ENCODE results near the gene WASHC3.
"Not testable (repeated sequence)": the region's sequence is repeated elsewhere in the genome, so short reads cannot be mapped to it uniquely, and the experiment has no call there.

Gene WASHC3

GRCh38 chr12:102061560-102062418 lies at the start of gene WASHC3:
Gene WASHC3 (minus strand): TSS chr12:102061991. CDS start chr12:102061962, 29 bp downstream.
- peak; percentile 74 for DNase-seq

- DNase-seq: no peak
Measured at GRCh38 chr12:102110782-102111181, 49.0 kb upstream of the WASHC3 start.

GRCh38 chr12:102107970-102108369 lies 46.2 kb upstream of the WASHC3 start:
- DNase-seq: no peak

- no peak for DNase-seq
Measured at GRCh38 chr12:102106905-102107304, 45.1 kb upstream of the WASHC3 start.

- no peak for DNase-seq
Measured at GRCh38 chr12:102096855-102097254, 35.1 kb upstream of the WASHC3 start.

- no peak for DNase-seq
Measured at GRCh38 chr12:102095677-102096263, 34.0 kb upstream of the WASHC3 start.

GRCh38 chr12:102093319-102093718 lies 31.5 kb upstream of the WASHC3 start:
- no peak for DNase-seq

GRCh38 chr12:102089228-102089835 lies 27.5 kb upstream of the WASHC3 start:
- not testable (repeated sequence) for DNase-seq

DNA sequence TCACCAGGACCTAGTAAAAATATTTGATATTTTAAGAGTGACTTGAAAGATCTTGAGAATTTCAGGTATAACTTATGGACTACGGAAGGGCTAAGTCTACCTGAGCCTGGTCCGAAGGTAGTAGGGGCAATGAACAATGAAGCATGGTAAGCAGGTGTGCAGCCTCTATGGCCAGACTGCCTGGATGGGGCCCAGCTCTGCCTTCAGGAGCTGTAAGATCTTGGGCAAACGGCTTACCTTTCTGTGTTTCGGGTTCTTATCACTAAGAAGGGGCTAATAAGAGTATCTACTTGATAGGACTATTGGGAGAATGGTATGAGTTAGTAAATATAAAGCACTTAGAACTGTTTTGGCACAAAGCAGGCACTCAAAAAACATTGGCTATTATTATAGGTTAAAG lies 19.1 kb upstream of the WASHC3 start:
- DNase-seq: no peak

GRCh38 chr12:102072092-102072491 lies 10.3 kb upstream of the WASHC3 start:
- DNase-seq: not testable (repeated sequence)

- no peak for DNase-seq
Measured at GRCh38 chr12:102069707-102070106, 7.9 kb upstream of the WASHC3 start.

- DNase-seq: no peak
Measured at GRCh38 chr12:102067574-102068258, 5.9 kb upstream of the WASHC3 start.

- DNase-seq: no peak
Measured at GRCh38 chr12:102064476-102064875, 2.7 kb upstream of the WASHC3 start.

- DNase-seq: no peak
Measured at GRCh38 chr12:102063069-102063468, 1.3 kb upstream of the WASHC3 start.

DNA sequence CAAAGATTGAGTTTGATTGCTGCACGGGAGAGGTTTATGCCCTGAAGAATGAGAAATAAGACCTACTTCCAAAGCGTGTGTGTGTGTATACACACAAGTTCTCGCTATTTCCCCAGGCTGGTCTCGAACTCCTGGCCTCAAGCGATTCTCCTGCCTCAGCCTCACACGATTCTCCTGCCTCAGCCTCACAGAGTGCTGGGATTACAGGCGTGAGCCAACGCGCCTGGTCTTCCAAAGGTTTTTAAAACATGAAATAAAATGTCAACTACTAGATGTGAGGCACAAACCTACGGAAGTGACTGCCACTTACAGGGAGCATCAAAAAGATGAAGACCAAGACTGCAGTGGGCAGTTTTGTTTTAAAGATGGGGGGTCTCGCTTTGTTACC lies 622 bp upstream of the WASHC3 start:
- no peak for DNase-seq

- DNase-seq: no peak
Measured at GRCh38 chr12:102061096-102061559, 663 bp downstream of the WASHC3 start.

DNA sequence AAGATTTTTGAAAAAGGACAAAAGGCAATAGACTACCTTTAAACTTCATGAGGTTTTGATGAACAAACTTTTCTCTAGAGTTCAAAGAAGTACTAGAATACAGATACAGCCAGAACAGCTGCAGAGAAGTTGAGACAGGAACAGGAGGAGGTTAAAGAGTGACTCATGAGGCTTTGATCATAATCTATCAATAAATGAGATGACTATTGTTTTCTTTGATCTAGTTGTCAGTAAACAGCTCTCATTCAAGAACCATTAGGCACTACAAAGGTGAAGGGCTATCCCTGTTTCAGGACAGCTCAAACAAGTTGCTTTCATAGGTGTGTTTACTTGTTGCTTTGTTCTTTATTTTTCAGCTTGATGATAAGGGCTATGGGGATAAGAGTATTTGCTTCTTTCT lies 2.4 kb downstream of the WASHC3 start:
- no peak for DNase-seq

GRCh38 chr12:102054345-102054744 lies 7.4 kb downstream of the WASHC3 start:
- no peak for DNase-seq

DNA sequence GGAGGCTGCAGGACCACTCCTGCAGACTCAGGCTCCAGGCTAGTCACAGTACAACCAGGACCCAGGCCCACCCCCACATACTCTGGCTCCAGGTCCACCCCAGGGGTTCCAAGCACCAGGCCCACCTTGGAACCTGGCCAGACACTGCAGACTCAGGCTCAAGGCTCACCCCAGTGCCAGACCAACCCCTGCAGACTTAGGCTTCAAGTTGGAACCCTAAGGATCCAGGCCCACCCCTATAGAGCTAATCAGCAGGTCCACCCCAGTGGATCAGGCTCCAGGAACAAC lies 8.8 kb downstream of the WASHC3 start:
- DNase-seq: no peak

DNA sequence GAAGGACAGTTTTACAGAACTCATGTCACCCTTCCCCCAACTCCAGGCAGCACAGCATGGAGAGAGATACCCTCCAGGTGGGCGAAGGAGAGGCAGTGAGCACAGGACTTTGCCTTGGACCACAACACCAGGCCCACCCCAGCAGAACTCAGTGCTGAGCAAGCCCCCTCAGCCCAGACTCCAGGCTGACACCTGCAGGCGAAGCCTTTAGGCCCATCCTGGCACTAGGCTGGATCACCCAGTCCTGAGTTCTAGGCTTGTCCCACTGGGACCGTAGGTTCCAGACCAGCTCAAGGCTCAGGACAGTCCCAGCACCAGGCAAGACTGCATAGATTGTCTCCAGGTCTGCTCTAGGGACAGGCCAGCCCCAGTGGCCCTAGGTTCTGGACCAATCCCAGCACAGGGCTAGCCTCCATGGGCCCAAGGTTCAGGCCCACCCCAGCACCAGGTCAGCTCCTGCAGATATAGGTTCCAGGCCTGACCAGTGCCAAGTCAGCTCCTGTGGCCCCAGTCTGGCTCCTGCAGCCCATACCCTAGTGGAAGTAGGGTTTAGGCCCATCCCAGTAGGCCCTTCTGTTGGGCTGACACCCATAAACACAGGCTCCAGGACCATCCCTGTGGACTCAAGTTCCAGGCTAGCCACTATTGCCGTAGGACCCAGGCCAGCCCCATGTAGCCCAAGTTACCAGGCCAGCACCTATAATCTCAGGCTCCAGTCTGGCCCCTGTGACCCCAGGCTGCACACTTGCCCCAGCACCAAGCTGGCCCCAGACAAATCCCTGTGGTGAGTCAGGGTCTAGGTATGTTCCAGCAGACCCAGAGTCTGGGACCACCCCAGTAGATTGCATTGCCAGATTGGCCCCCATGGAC lies 9.4 kb downstream of the WASHC3 start:
- no peak for DNase-seq

DNA sequence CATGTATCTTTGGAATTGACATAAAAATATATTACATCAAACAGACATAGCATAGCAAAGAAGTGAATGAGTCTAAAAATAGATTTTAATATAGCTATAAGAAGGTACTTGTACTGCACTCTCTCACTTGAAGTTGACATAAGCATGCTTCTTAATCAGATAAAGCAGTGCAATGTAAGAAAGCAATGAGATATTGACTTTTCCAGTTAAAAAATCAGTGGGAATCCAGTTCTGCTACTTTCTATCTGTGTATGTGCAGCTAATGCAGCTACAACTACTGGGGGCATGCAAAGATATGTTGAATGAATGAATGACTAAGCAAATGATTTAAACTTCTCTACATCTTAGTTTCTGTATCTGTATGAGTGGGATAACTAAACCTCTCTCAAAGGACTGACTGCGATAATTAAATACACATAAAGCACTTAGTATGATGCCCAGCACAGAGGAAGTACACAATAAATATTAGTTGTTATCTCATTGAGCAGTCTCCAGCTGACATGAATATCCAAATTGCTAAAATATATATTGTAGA lies 10.3 kb downstream of the WASHC3 start:
- DNase-seq: no peak

All from SIG-M5 (cell line).